CD4-positive, alpha-beta memory T cell (primary cell): ENCODE results near the gene PAPOLB. TPM values are rescaled to one million over a fixed set of nuclear protein-coding genes. Genes with fewer than 3 reads are reported as not detected.
A peak's percentile ranks its signal among the peaks of the same experiment; 100 is the strongest.

Source experiments
- CTCF ChIA-PET: fragments of 350-600 bp; sonication (Branson Sonifier 250); formaldehyde crosslinking; loops from one replicate; lab custom pipeline; 2021; ENCODE audit warnings: inconsistent platforms; ENCODE audit not compliant: partially characterized antibody; lab: Charles Lee
- POLR2A ChIA-PET: fragments of 350-600 bp; sonication (Branson Sonifier 250); formaldehyde crosslinking; loops from one replicate; lab custom pipeline; 2021; ENCODE audit not compliant: partially characterized antibody; lab: Charles Lee
- DNase-seq, 5 donors: peaks; one replicate each; pipeline versions ENCODE4 v3.0.0 to v3.0.0-alpha.2; 2020 to 2022; ENCODE audit warnings: mixed read lengths in 1 of 5
- H3K27ac ChIP-seq: one replicate; pipeline ENCODE4 v1.7.0; 2013; ENCODE audit warnings: low read depth, low read length
- H3K27me3 ChIP-seq: 2 replicates; pipeline ENCODE4 v1.7.0; 2013; ENCODE audit warnings: mild to moderate bottlenecking, low read length, moderate library complexity; ENCODE audit not compliant: insufficient read depth
- H3K36me3 ChIP-seq: 2 replicates; pipeline ENCODE4 v1.7.0; 2013; ENCODE audit warnings: mild to moderate bottlenecking, low read length, moderate library complexity; ENCODE audit not compliant: insufficient read depth
- H3K4me1 ChIP-seq: 2 replicates; pipeline ENCODE4 v1.7.0; 2013; ENCODE audit warnings: mild to moderate bottlenecking, low read length, moderate library complexity; ENCODE audit not compliant: insufficient read depth
- H3K4me3 ChIP-seq, 2 donors: one replicate each; pipeline ENCODE4 v1.7.0; 2013; ENCODE audit warnings: low read length in 2 of 2, mild to moderate bottlenecking in 1 of 2
- H3K9me3 ChIP-seq, 2 donors: one replicate each; pipeline ENCODE4 v1.7.0; 2013; ENCODE audit warnings: low read length in 2 of 2, control low read depth in 1 of 2; ENCODE audit not compliant: control insufficient read depth in 1 of 2
- H3K27ac Mint-ChIP-seq, 7 donors: one replicate each; pipeline ENCODE4 v1.8.0; 2020 to 2021; ENCODE audit warnings: mixed read lengths in 7 of 7, mild to moderate bottlenecking in 6 of 7, inconsistent platforms in 3 of 7, moderate library complexity in 3 of 7
- H3K27me3 Mint-ChIP-seq, 2 donors: one replicate each; pipeline ENCODE4 v1.8.0; 2020 to 2021; ENCODE audit warnings: mixed read lengths in 2 of 2
- H3K36me3 Mint-ChIP-seq, 2 donors: one replicate each; pipeline ENCODE4 v1.8.0; 2020 to 2021; ENCODE audit warnings: mixed read lengths in 2 of 2, inconsistent platforms in 1 of 2, mild to moderate bottlenecking in 1 of 2
- H3K4me1 Mint-ChIP-seq, 4 donors: one replicate each; pipeline ENCODE4 v1.8.0; 2020 to 2021; ENCODE audit warnings: mixed read lengths in 4 of 4, mild to moderate bottlenecking in 1 of 4
- H3K4me3 Mint-ChIP-seq, 8 donors: one replicate each; pipeline ENCODE4 v1.8.0; 2020 to 2021; ENCODE audit warnings: mixed read lengths in 8 of 8, mild to moderate bottlenecking in 7 of 8, moderate library complexity in 6 of 8, inconsistent platforms in 3 of 8
- H3K9me3 Mint-ChIP-seq, 8 donors: one replicate each; pipeline ENCODE4 v1.8.0; 2020 to 2021; ENCODE audit warnings: mixed read lengths in 8 of 8, mild to moderate bottlenecking in 5 of 8, inconsistent platforms in 3 of 8, moderate library complexity in 1 of 8
- intact Hi-C: fragments of 100-400 bp; cut with micrococcal nuclease; formaldehyde crosslinking; loops from one replicate; pipeline ENCODE4 v1.15.1; 2023
- polyA plus RNA-seq, 2 donors: library from polyadenylated mRNA; unstranded; fragments of 300-500 nt; fragmentation: Illumina TruSeq; gene quantifications; one replicate each; pipeline ENCODE4 v1.2.3, GENCODE V29; 2021
- total RNA-seq, 2 experiments: library from RNA; stranded (reverse); gene quantifications; one replicate each; pipeline ENCODE4 v1.2.3, GENCODE V29; 2021

The PAPOLB gene
- total and polyA plus RNA-seq, 4 experiments from 2014 or later = not detected

- intact Hi-C loops = no loop called here
- Histone ChIP-seq H3K27me3 (no peaks in the 10 kb centered on the region), H3K4me1 (no peaks in the 10 kb centered on the region), H3K27ac (no peak overlapping the region), H3K36me3 (no peaks in the 10 kb centered on the region), H3K9me3 (no peaks in the 10 kb centered on the region), H3K4me3 (no peak overlapping the region)
- DNase-seq = no peak
- CTCF ChIA-PET = no interaction called here
- Mint-ChIP-seq H3K4me1 (peaks cover 0 to 6% (median 1%) of the 10 kb centered on the region in 4 donors), H3K27me3 (peaks cover 28 to 40% of the 10 kb centered on the region in 2 donors), H3K36me3 (no peaks in the 10 kb centered on the region), H3K9me3 (peaks cover 0 to 11% (median 2%) of the 10 kb centered on the region in 8 donors), H3K4me3 (no peak overlapping the region), H3K27ac (no peak overlapping the region)
- POLR2A ChIA-PET = no interaction called here
Observed at GRCh38 chr7:4868493-4868892, 6.7 kb upstream of the PAPOLB start.

GRCh38 chr7:4866528-4867496 lies 5.0 kb upstream of the PAPOLB start:
- Histone ChIP-seq H3K36me3 (no peaks in the 10 kb centered on the region), H3K4me1 (no peaks in the 10 kb centered on the region), H3K27ac (no peak overlapping the region), H3K27me3 (peaks cover 5% of the 10 kb centered on the region), H3K9me3 (no peaks in the 10 kb centered on the region), H3K4me3 (no peak overlapping the region)
- Mint-ChIP-seq H3K36me3 (no peaks in the 10 kb centered on the region), H3K9me3 (peaks cover 0 to 19% (median 7%) of the 10 kb centered on the region in 8 donors), H3K27me3 (peaks cover 35 to 43% of the 10 kb centered on the region in 2 donors), H3K4me3 (no peak overlapping the region), H3K27ac (no peak overlapping the region), H3K4me1 (peaks cover 0 to 13% (median 2%) of the 10 kb centered on the region in 4 donors)
- ChIA-PET POLR2A (no interaction called here), CTCF (interaction anchor here (0.9 kb wide), 1 partner anchor 28 kb away, joined by 3 read pairs; no protein-coding TSS in a partner anchor)
- intact Hi-C loops = no loop called here
- no peak for DNase-seq

DNA sequence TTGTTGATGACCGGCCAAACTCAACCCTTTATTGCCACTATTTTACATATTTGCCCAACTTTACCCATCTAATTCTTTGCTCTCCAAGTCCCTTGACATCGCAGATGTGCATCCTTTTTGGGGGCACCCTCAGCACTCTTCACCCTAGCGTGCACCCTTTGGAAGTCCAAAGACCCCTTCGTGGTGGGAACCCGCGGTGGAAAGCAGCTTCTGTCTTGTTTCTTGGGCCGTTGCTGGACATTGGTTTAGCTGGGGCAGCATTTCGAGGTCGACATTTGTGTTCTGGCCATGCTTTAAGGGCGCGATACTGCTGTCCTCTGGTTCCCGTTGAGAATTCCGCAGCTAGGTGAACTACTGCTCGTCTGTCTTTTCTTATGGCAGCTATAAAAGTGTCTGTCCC lies 326 bp upstream of the PAPOLB start:
- intact Hi-C loops = no loop called here
- peaks cover 0 to 11% (median 2%) of the 10 kb centered on the region in 4 donors for H3K4me1 Mint-ChIP-seq
- H3K9me3 ChIP-seq = no peaks in the 10 kb centered on the region
- ChIA-PET POLR2A (no interaction called here), CTCF (no interaction called here)
- no peaks in the 10 kb centered on the region for H3K36me3 ChIP-seq
- peaks cover 5% of the 10 kb centered on the region for H3K27me3 ChIP-seq
- H3K4me1 ChIP-seq = no peaks in the 10 kb centered on the region
- H3K4me3 Mint-ChIP-seq = peak overlapping the region in 3 of 8 donors; percentile 35 to 46 (median 38)
- no peak for DNase-seq
- H3K36me3 Mint-ChIP-seq = no peaks in the 10 kb centered on the region
- no peak overlapping the region for H3K27ac Mint-ChIP-seq
- H3K27me3 Mint-ChIP-seq = peaks cover 35 to 40% of the 10 kb centered on the region in 2 donors
- H3K27ac ChIP-seq = no peak overlapping the region
- H3K4me3 ChIP-seq = no peak overlapping the region
- H3K9me3 Mint-ChIP-seq = peaks cover 0 to 13% (median 7%) of the 10 kb centered on the region in 8 donors

DNA sequence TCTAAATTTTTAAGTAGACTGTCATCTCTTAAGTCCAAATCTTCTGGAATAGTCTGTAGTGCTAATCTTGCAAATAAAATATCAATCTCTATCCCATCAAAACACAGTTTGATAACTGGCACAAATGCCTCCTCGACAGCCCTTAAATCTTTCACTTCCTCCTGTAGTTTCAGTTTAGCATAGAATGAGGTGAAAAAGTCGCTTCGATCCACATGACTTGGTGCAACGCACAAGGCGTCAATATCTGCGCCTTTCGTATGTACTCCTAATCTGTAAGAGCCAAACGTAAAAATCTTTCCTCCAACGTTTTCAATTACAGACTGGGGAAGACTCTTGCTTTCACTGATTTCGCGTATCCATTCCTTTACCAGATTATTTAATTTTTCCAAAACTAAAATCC lies 603 bp downstream of the PAPOLB start:
- Mint-ChIP-seq H3K27ac (no peak overlapping the region), H3K4me3 (peak overlapping the region in 2 of 8 donors; percentile 8 to 38), H3K27me3 (peaks cover 34 to 40% of the 10 kb centered on the region in 2 donors), H3K4me1 (peaks cover 0 to 12% (median 2%) of the 10 kb centered on the region in 4 donors), H3K36me3 (no peaks in the 10 kb centered on the region), H3K9me3 (peaks cover 0 to 12% (median 7%) of the 10 kb centered on the region in 8 donors)
- no peak overlapping the region for H3K27ac ChIP-seq
- ChIA-PET CTCF (interaction anchor here (1.0 kb wide), 1 partner anchor 15 kb away, joined by 3 read pairs; no protein-coding TSS in a partner anchor), POLR2A (no interaction called here)
- no peaks in the 10 kb centered on the region for H3K36me3 ChIP-seq
- H3K9me3 ChIP-seq = no peaks in the 10 kb centered on the region
- DNase-seq = no peak
- peaks cover 5% of the 10 kb centered on the region for H3K27me3 ChIP-seq
- no peak overlapping the region for H3K4me3 ChIP-seq
- intact Hi-C loops = no loop called here
- H3K4me1 ChIP-seq = no peaks in the 10 kb centered on the region

GRCh38 chr7:4857189-4857588 lies 4.6 kb downstream of the PAPOLB start:
- Histone ChIP-seq H3K4me3 (no peak overlapping the region), H3K27ac (no peak overlapping the region), H3K4me1 (no peaks in the 10 kb centered on the region), H3K36me3 (no peaks in the 10 kb centered on the region), H3K9me3 (no peaks in the 10 kb centered on the region), H3K27me3 (peaks cover 3% of the 10 kb centered on the region)
- Mint-ChIP-seq H3K27ac (no peak overlapping the region), H3K9me3 (peaks cover 0 to 2% (median 0%) of the 10 kb centered on the region in 8 donors), H3K36me3 (no peaks in the 10 kb centered on the region), H3K27me3 (peaks cover 10 to 13% of the 10 kb centered on the region in 2 donors), H3K4me3 (no peak overlapping the region), H3K4me1 (peaks cover 0 to 8% (median 1%) of the 10 kb centered on the region in 4 donors)
- CTCF ChIA-PET = no interaction called here
- intact Hi-C loops = no loop called here
- POLR2A ChIA-PET = no interaction called here
- no peak for DNase-seq

- H3K36me3 Mint-ChIP-seq = no peaks in the 10 kb centered on the region
- peaks cover 8 to 11% of the 10 kb centered on the region in 2 donors for H3K27me3 Mint-ChIP-seq
- H3K9me3 Mint-ChIP-seq = peaks cover 0 to 2% (median 0%) of the 10 kb centered on the region in 8 donors
- Histone ChIP-seq H3K4me3 (no peak overlapping the region), H3K9me3 (no peaks in the 10 kb centered on the region), H3K36me3 (no peaks in the 10 kb centered on the region), H3K27me3 (no peaks in the 10 kb centered on the region), H3K27ac (no peak overlapping the region), H3K4me1 (no peaks in the 10 kb centered on the region)
- ChIA-PET POLR2A (no interaction called here), CTCF (no interaction called here)
- H3K27ac Mint-ChIP-seq = no peak overlapping the region
- DNase-seq = no peak
- no peak overlapping the region for H3K4me3 Mint-ChIP-seq
- peaks cover 0 to 5% (median 1%) of the 10 kb centered on the region in 4 donors for H3K4me1 Mint-ChIP-seq
- intact Hi-C loops = no loop called here
Observed at GRCh38 chr7:4856336-4857057, 5.3 kb downstream of the PAPOLB start.

DNA sequence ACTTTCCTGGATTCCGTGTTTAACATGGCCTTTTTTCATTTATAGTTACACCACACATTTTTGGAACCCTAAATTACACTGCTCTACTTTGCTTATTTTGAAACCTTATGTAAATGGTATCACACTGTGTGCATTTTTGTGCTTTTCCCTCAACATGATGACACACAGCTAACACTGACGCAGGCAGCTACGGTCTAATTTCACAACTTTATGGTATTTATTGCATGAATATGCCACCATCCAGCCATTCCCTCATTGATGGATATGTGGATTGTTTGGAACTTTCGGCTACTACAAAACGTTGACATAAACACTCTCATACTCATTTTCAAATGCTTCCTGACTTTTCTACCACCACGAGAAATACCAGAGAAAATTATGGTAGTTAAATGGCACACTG lies 6.9 kb downstream of the PAPOLB start:
- ChIA-PET CTCF (no interaction called here), POLR2A (no interaction called here)
- DNase-seq = no peak
- no peaks in the 10 kb centered on the region for H3K36me3 Mint-ChIP-seq
- peaks cover 0 to 10% (median 3%) of the 10 kb centered on the region in 8 donors for H3K9me3 Mint-ChIP-seq
- intact Hi-C loops = no loop called here
- H3K27ac ChIP-seq = no peak overlapping the region
- no peak overlapping the region for H3K4me3 ChIP-seq
- no peaks in the 10 kb centered on the region for H3K27me3 ChIP-seq
- H3K4me1 ChIP-seq = no peaks in the 10 kb centered on the region
- no peak overlapping the region for H3K27ac Mint-ChIP-seq
- peaks cover 3 to 5% of the 10 kb centered on the region in 2 donors for H3K27me3 Mint-ChIP-seq
- H3K36me3 ChIP-seq = no peaks in the 10 kb centered on the region
- no peaks in the 10 kb centered on the region for H3K9me3 ChIP-seq
- no peak overlapping the region for H3K4me3 Mint-ChIP-seq
- H3K4me1 Mint-ChIP-seq = peaks cover 0 to 5% (median 0%) of the 10 kb centered on the region in 4 donors
